Left ventricle myocardium inferior (tissue), 1 donor: ENCODE data around the gene SYT13. TPM values are rescaled to one million over a fixed set of nuclear protein-coding genes. Genes with fewer than 3 reads are reported as not detected.
A peak's percentile ranks its signal among the peaks of the same experiment; 100 is the strongest.

Source experiments
- DNase-seq: peaks from one replicate; pipeline ENCODE4 v3.0.0-alpha.2; 2020
- H3K27ac ChIP-seq: fragments of 200-600 bp; replicated peaks from 2 replicates; pipeline ENCODE4 v1.8.0; 2021
- H3K27me3 ChIP-seq: fragments of 200-600 bp; 2 replicates; pipeline ENCODE4 v1.8.0; 2021; ENCODE audit warnings: low read depth
- H3K36me3 ChIP-seq: fragments of 200-600 bp; 2 replicates; pipeline ENCODE4 v1.8.0; 2021
- H3K4me1 ChIP-seq: fragments of 200-600 bp; 2 replicates; pipeline ENCODE4 v1.8.0; 2021
- H3K4me3 ChIP-seq: fragments of 200-600 bp; 2 replicates; pipeline ENCODE4 v1.8.0; 2021; ENCODE audit warnings: mild to moderate bottlenecking, moderate library complexity
- H3K9me3 ChIP-seq: fragments of 200-600 bp; replicated peaks from 2 replicates; pipeline ENCODE4 v1.8.0; 2021
- intact Hi-C: fragments of 100-400 bp; cut with micrococcal nuclease; formaldehyde crosslinking; loops from one replicate; pipeline ENCODE4 v1.11.0; 2022
- total RNA-seq: library from RNA; stranded (reverse); fragmentation: NEBNext Ultra II Directional; extraction: Animal tissue kit (Norgen Biotek cat#: 25700); gene quantifications from one replicate; pipeline ENCODE4 v1.2.1, GENCODE V29; 2021
- TF ChIP-seq, protein P1 (sequence below): fragments of 200-600 bp; IDR thresholded peaks from 2 replicates; pipeline ENCODE4 v1.8.0; 2021; ENCODE audit warnings: antibody characterized with exemption, mild to moderate bottlenecking, borderline replicate concordance
- donor health status: DM: no; HTN: yes; CAD: no; lungs with severe emphysema.

SYT13 gene
- total RNA-seq, 1 donor from 2014 or later = 5.9 TPM

DNA sequence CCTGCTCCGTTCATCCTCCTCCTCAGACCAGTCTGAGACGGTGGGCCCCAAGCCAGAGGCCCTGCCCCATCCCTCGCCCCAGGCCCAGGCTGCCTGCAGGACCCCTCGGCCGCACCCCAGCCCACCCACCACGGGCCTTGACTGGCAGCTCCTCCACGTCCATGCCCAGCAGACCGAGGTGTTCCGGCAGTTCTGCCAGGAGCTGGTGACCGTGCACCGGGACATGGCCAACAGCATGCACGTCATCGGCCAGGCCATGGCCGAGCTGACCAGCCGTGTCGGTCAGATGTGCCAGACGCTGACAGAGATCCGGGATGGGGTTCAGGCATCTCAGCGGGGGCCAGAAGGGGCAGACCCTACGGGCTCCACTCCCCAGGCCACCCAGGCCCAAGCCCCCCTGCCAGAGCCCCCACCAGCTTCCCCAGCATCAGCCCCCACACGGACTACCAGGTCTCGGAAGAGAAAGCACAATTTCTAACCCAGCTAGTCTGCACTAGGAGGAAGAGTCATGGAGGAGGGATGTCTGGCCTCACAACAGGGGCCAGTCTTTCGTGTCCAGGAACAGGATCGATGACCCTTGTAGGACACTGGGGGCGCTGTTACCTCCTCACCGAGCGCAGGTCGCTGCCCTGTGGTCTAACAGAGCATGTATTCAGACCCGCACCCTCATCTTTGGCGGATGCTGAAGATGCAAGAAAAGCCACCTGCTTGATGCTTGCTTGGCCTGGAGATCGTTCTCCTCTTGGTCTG lies 73.4 kb downstream of the SYT13 start:
- H3K27me3 ChIP-seq = no peaks in the 10 kb centered on the region
- no peaks in the 10 kb centered on the region for H3K9me3 ChIP-seq
- no peak for DNase-seq
- H3K4me3 ChIP-seq = no peak overlapping the region
- peaks cover 54% of the 10 kb centered on the region for H3K4me1 ChIP-seq
- H3K27ac ChIP-seq = no peak overlapping the region
- TF ChIP-seq, protein P1, sequence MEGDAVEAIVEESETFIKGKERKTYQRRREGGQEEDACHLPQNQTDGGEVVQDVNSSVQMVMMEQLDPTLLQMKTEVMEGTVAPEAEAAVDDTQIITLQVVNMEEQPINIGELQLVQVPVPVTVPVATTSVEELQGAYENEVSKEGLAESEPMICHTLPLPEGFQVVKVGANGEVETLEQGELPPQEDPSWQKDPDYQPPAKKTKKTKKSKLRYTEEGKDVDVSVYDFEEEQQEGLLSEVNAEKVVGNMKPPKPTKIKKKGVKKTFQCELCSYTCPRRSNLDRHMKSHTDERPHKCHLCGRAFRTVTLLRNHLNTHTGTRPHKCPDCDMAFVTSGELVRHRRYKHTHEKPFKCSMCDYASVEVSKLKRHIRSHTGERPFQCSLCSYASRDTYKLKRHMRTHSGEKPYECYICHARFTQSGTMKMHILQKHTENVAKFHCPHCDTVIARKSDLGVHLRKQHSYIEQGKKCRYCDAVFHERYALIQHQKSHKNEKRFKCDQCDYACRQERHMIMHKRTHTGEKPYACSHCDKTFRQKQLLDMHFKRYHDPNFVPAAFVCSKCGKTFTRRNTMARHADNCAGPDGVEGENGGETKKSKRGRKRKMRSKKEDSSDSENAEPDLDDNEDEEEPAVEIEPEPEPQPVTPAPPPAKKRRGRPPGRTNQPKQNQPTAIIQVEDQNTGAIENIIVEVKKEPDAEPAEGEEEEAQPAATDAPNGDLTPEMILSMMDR = no peak
- intact Hi-C loops = no loop called here
- peaks cover 16% of the 10 kb centered on the region for H3K36me3 ChIP-seq

DNA sequence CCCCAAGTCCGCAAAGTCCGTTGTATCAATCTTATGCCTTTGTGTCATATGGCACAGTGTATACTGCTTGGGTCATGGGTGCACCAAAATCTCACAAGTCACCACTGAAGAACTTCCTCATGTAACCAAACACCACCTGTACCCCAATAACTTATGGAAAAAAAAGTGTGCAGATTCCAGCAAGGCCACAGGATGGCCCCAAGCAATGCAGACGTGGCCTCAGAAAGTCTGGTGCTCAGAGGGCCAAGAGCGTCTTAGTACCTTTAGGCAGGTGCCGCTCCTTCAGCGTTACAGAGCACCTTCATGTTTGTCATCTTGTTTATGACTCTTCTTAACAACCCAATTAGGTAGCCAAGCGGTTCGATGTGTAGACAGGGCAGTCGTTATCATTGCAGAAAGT lies 74.4 kb downstream of the SYT13 start:
- H3K4me1 ChIP-seq = peaks cover 58% of the 10 kb centered on the region
- H3K9me3 ChIP-seq = no peaks in the 10 kb centered on the region
- intact Hi-C loops = no loop called here
- H3K36me3 ChIP-seq = peaks cover 16% of the 10 kb centered on the region
- no peaks in the 10 kb centered on the region for H3K27me3 ChIP-seq
- no peak overlapping the region for H3K4me3 ChIP-seq
- no peak for DNase-seq
- no peak overlapping the region for H3K27ac ChIP-seq
- TF ChIP-seq, protein P1 = no peak

DNA sequence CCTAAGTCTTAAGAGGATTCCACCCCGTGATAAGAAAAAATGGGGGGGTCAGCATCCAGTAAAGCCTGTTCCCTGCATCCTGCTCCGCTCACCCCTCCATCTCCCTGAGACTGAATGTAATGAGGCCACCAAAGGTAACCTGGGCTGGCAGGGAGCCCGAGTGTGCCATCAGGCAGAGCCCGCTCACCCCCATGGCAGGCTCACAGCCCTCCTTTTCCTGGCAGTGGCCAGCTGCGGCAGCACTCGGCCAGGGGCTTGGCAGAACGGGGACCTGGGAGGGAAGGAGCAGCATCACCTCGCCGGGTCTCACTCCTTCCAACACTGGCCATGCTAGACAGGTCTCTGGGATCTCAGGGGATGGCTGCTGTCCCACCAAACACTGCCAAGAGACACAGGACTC lies 75.3 kb downstream of the SYT13 start:
- Histone ChIP-seq H3K36me3 (peaks cover 16% of the 10 kb centered on the region), H3K4me3 (peak overlapping the region; percentile 50), H3K9me3 (no peaks in the 10 kb centered on the region), H3K27ac (peak overlapping the region; percentile 94), H3K27me3 (no peaks in the 10 kb centered on the region), H3K4me1 (peaks cover 65% of the 10 kb centered on the region)
- TF ChIP-seq, protein P1 = no peak
- no peak for DNase-seq
- intact Hi-C loops = no loop called here

DNA sequence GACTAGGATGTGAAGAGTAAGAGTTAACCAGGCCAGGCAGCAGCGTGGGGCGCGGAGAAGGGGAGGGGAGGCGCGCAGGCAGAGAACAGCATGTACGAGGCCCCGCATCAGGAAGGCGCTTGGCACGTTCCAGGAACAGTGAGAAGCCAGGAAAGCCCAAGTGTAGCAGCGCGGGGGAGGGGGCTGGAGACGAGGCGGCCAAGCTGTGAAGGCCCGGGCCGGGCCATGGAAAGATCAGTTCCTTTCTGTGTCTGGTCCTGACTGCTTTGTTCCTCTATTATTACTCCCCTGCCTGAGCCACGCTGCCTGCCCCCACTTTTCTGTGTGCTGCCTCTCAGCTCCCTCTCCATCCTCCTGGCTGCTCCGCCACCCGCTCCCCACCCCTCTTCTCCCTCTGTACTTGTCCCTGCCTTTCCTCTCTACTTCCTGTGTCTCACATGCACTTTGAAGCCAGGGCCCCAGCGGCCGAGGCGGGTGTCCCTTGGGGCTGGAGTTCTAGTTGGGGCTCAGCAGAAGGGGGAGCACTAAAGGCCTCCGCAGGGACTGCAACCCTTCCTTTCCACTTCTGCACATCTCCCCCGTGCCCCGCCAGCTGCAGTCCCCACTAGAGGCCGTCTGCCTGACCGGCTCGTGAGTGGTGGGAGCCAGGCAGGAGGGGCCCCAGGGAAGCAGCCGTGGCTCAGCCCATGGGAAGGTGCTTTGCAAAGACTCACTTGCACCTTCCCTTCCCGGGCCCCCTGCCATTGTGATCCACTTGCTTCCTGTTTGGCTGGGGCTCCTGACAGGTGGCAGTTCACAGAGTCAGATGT lies 76.0 kb downstream of the SYT13 start:
- peaks cover 60% of the 10 kb centered on the region for H3K4me1 ChIP-seq
- no peaks in the 10 kb centered on the region for H3K9me3 ChIP-seq
- H3K4me3 ChIP-seq = peak overlapping the region; percentile 50
- H3K27ac ChIP-seq = peak overlapping the region; percentile 94
- peak; percentile 94 for DNase-seq
- intact Hi-C loops = no loop called here
- TF ChIP-seq, protein P1 = peak; percentile 35
- H3K27me3 ChIP-seq = no peaks in the 10 kb centered on the region
- H3K36me3 ChIP-seq = peaks cover 21% of the 10 kb centered on the region

DNA sequence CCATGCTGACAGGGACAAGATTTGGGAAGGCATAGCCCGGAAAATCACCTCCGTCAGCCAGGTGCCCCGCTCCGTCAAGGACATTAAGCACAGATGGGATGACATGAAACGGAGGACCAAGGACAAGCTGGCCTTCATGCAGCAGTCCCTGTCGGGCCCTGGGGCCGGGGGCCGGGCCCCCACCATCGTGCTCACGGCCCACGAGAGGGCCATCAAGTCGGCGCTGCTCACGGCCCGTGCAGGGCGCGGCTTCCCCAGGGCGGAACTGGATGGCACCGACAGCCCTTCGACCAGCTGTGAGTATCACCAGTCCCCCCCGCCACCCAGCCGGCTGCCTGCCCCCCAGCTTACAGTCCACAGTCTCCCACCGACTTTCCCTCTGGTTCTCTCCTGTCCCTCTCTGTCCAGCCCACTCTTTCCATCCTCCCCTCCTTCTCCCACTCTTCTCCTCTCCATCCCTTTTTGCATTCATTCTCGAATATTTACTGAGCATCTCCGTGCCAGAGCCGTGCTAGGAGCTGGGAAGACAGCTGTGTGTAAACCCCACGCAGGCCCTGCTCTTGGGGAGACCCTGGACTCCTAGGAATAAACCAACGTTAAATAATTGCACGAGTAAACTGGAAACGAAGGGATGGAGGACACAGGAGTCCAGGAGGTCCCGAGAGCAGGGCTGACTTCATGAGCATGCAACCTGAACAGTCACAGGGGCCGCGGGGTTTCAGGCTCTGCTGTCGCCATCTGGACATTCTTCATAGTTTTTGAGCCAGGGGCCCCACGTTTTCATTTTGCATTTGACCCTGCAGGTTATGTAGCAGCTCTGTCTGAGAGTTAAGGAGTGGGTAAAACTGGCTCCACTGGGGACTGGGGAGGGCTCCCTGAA lies 76.9 kb downstream of the SYT13 start:
- H3K36me3 ChIP-seq = peaks cover 24% of the 10 kb centered on the region
- H3K4me1 ChIP-seq = peaks cover 56% of the 10 kb centered on the region
- DNase-seq = no peak
- H3K4me3 ChIP-seq = peak overlapping the region; percentile 50
- intact Hi-C loops = no loop called here
- H3K27me3 ChIP-seq = no peaks in the 10 kb centered on the region
- H3K27ac ChIP-seq = peak overlapping the region; percentile 94
- TF ChIP-seq, protein P1 = no peak
- no peaks in the 10 kb centered on the region for H3K9me3 ChIP-seq
